A673 (cell line): ENCODE results near the gene SBK3. TPM values are rescaled to one million over a fixed set of nuclear protein-coding genes. Genes with fewer than 3 reads are reported as not detected.

Experiments
- Bru-seq: library from RNA; stranded (reverse); fragments of 400-500 nt; gene quantifications from one replicate; lab custom pipeline; 2021; lab: Mats Ljungman, UMichigan
- BruChase-seq, 2 experiments: library from RNA; stranded (reverse); fragments of 400-500 nt; gene quantifications; one replicate each; lab custom pipeline; 2021; lab: Mats Ljungman, UMichigan
- BruUV-seq: library from RNA; stranded (reverse); fragments of 400-500 nt; replicated peaks from 2 replicates; lab custom pipeline; 2021; lab: Mats Ljungman, UMichigan
- CTCF ChIA-PET: fragments of 300-600 bp; sonication (Branson Sonifier 250); formaldehyde crosslinking; loops from one replicate; lab custom pipeline; 2022; ENCODE audit warnings: antibody characterized with exemption; lab: Charles Lee
- POLR2A ChIA-PET: fragments of 300-600 bp; sonication (Branson Sonifier 250); formaldehyde crosslinking; loops from one replicate; lab custom pipeline; 2022; ENCODE audit warnings: antibody characterized with exemption; ENCODE audit not compliant: low non-redundant PET; lab: Charles Lee
- DNase-seq: peaks from one replicate; pipeline ENCODE4 v3.0.0-alpha.2; 2015; ENCODE audit warnings: low spot score
- H3K27ac ChIP-seq: fragments of 200-600 bp; sonication (generic); 2 replicates; pipeline ENCODE4 v1.5.1; 2016; ENCODE audit warnings: mixed run types, low read depth, mild to moderate bottlenecking, mixed read lengths, antibody characterized with exemption, low read length; ENCODE audit not compliant: poor library complexity, severe bottlenecking
- H3K27me3 ChIP-seq: fragments of 200-600 bp; sonication (generic); replicated peaks from 2 replicates; pipeline ENCODE4 v1.6.1; 2017; ENCODE audit warnings: mixed run types, low read depth, mild to moderate bottlenecking, mixed read lengths, antibody characterized with exemption, low read length; ENCODE audit not compliant: insufficient read depth, poor library complexity
- H3K36me3 ChIP-seq: fragments of 200-600 bp; sonication (generic); 2 replicates; pipeline ENCODE4 v1.6.1; 2016; ENCODE audit warnings: mixed run types, mild to moderate bottlenecking, mixed read lengths, antibody characterized with exemption, low read length; ENCODE audit not compliant: insufficient read depth, poor library complexity, severe bottlenecking
- H3K4me1 ChIP-seq: fragments of 200-600 bp; sonication (generic); 2 replicates; pipeline ENCODE4 v1.6.1; 2017; ENCODE audit warnings: mixed run types, mild to moderate bottlenecking, mixed read lengths, antibody characterized with exemption, low read length; ENCODE audit not compliant: insufficient read depth, poor library complexity, severe bottlenecking
- H3K4me3 ChIP-seq: fragments of 200-600 bp; sonication (generic); 2 replicates; pipeline ENCODE4 v1.5.1; 2016; ENCODE audit warnings: low read depth, mixed run types, mild to moderate bottlenecking, mixed read lengths, low read length; ENCODE audit not compliant: poor library complexity, severe bottlenecking
- H3K9me3 ChIP-seq: fragments of 200-600 bp; sonication (generic); 2 replicates; pipeline ENCODE4 v1.6.1; 2016; ENCODE audit warnings: mixed run types, low read depth, mild to moderate bottlenecking, mixed read lengths, antibody characterized with exemption, low read length; ENCODE audit not compliant: poor library complexity, severe bottlenecking
- CTCF ChIP-seq: fragments of 300-800, 200-600 bp; sonication (generic); conservative IDR thresholded peaks from 2 replicates; pipeline ENCODE4 v1.5.1; 2017; ENCODE audit warnings: low read depth, mild to moderate bottlenecking, antibody characterized with exemption, low read length, moderate library complexity, mixed read lengths
- EZH2 ChIP-seq: fragments of 200-600 bp; sonication (generic); IDR thresholded peaks from 2 replicates; pipeline ENCODE4 v1.6.1; 2017; ENCODE audit warnings: borderline replicate concordance, low read depth, mild to moderate bottlenecking, mixed read lengths, antibody characterized with exemption, low read length; ENCODE audit not compliant: poor library complexity, severe bottlenecking
- intact Hi-C: fragments of 100-400 bp; cut with micrococcal nuclease; formaldehyde crosslinking; loops from one replicate; pipeline ENCODE4 v1.10.0; 2022; ENCODE audit not compliant: unreplicated experiment
- long read RNA-seq: library from polyadenylated mRNA; stranded (forward); transcript quantifications from one replicate; pipeline ENCODE4 v2.0.0, GENCODE V29; 2022
- total RNA-seq: library from RNA; stranded (reverse); gene quantifications from 2 replicates; pipeline ENCODE4 v1.2.3, GENCODE V29; 2021

SBK3 gene
- not detected in 2 replicates for total RNA-seq
- Bru-seq, nascent RNA = not detected
- not detected for BruChase-seq, experiment 1, labeled RNA remaining after a 2-hour chase
- not detected for BruChase-seq, experiment 2, labeled RNA remaining after a 6-hour chase
- long read RNA-seq = 0 reads

- no peaks in the 10 kb centered on the region for H3K36me3 ChIP-seq
- TF ChIP-seq EZH2 (no peak), CTCF (no peak)
- no peak for DNase-seq
- no peaks in the 10 kb centered on the region for H3K27me3 ChIP-seq
- H3K9me3 ChIP-seq = no peaks in the 10 kb centered on the region
- ChIA-PET CTCF (no interaction called here), POLR2A (no interaction called here)
- intact Hi-C loops = no loop called here
- BruUV-seq = no TSS peak
- no peaks in the 10 kb centered on the region for H3K4me1 ChIP-seq
- no peak within 1 kb of the TSS for H3K4me3 ChIP-seq
- no peak within 1 kb of the TSS for H3K27ac ChIP-seq
Measured at GRCh38 chr19:55545443-55545842, at the start of gene SBK3. Gene SBK3, minus strand, starts transcription at chr19:55545543. Its CDS starts 0 bp downstream, at chr19:55545543.

DNA sequence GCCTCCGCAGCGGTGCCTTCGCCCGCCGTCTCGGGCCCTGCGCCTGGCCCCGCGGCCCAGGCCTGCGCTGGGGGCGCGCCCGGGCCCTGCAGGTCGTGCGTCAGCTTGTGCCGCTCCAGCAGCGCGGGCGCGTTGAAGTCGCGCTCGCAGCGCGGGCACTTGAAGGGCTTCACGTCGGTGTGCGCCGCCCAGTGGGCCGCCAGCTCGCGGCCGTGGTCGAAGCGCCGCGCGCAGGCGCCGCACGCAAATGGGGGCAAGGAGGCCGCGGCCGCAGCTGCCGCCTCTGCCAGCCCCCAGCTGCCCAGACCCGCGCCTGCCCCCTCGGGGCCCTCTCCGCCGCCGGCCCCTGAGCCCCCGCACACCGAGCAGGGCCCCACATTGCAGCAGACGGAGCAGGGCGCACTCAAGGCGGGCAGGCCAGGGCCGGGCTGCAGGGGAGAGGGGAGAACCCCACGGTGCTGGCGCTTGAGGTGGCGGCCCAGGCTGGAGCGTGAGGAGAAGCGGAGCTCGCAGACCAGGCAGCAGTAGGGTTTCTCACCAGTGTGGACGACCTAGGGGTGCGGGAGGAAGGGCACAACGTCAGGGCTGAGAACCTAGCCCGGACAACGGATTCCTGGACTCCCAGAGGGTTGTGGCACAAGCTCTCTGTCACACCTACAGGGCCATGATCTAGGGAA lies 47.9 kb upstream of the SBK3 start:
- ChIA-PET CTCF (no interaction called here), POLR2A (no interaction called here)
- no peak for DNase-seq
- no TSS peak for BruUV-seq
- TF ChIP-seq CTCF (no peak), EZH2 (no peak)
- H3K4me1 ChIP-seq = peaks cover 8% of the 10 kb centered on the region
- intact Hi-C loops = no loop called here
- no peaks in the 10 kb centered on the region for H3K9me3 ChIP-seq
- H3K27me3 ChIP-seq = no peaks in the 10 kb centered on the region
- H3K36me3 ChIP-seq = peaks cover 27% of the 10 kb centered on the region
- no peak overlapping the region for H3K4me3 ChIP-seq
- H3K27ac ChIP-seq = no peak overlapping the region

GRCh38 chr19:55592391-55593090 lies 47.2 kb upstream of the SBK3 start:
- peaks cover 27% of the 10 kb centered on the region for H3K36me3 ChIP-seq
- intact Hi-C loops = no loop called here
- H3K4me3 ChIP-seq = no peak overlapping the region
- POLR2A ChIA-PET = no interaction called here
- TF ChIP-seq CTCF (no peak), EZH2 (no peak)
- H3K9me3 ChIP-seq = no peaks in the 10 kb centered on the region
- BruUV-seq = no TSS peak
- DNase-seq = no peak
- no peaks in the 10 kb centered on the region for H3K27me3 ChIP-seq
- H3K4me1 ChIP-seq = peaks cover 3% of the 10 kb centered on the region
- CTCF ChIA-PET = no interaction called here
- H3K27ac ChIP-seq = no peak overlapping the region
